ENCODE data around the gene MARCHF7. TPM values are rescaled to one million over a fixed set of nuclear protein-coding genes. Genes with fewer than 3 reads are reported as not detected.

The MARCHF7 gene
- total and polyA plus RNA-seq, 10 of the 15 experiments (the other 5 are each of a cell fraction or from before 2014, with no cell fraction given) = 39.4 to 111 (median 66.5) TPM

- TF ChIP-seq KAT2A (conservative IDR thresholded peaks at IDR 0.05; ENCODE audit: control insufficient read depth, low read depth, low read length) (no peak), SMAD1 (IDR thresholded peaks at IDR 0.05; ENCODE audit: low read depth, partially characterized antibody) (peak; percentile 30), SIN3A (IDR thresholded peaks at IDR 0.05; ENCODE audit: low read depth, low read length) (0 out of 2 replicates have a peak, but pooled peaks have one; percentile 5), FOXK2 (IDR thresholded peaks at IDR 0.05) (no peak), USF2 (IDR thresholded peaks at IDR 0.05; ENCODE audit: borderline replicate concordance, low read depth, low read length) (no peak), CHD1 (IDR thresholded peaks at IDR 0.05; ENCODE audit: low read depth, low read length) (no peak), YY1 (IDR thresholded peaks at IDR 0.05; ENCODE audit: low read depth, low read length) (no peak), ETV6 (conservative IDR thresholded peaks at IDR 0.05 in 1 of 2, IDR thresholded peaks at IDR 0.05 in 1 of 2; ENCODE audit: borderline replicate concordance in 1 of 2, low read depth in 1 of 2) (no peak), PAX8 (IDR thresholded peaks at IDR 0.05) (0 out of 2 replicates have a peak, but pooled peaks have one; percentile 26), ZNF384 (IDR thresholded peaks at IDR 0.05; ENCODE audit: borderline replicate concordance, low read depth, low read length) (peak; percentile 97), WRNIP1 (IDR thresholded peaks at IDR 0.05; ENCODE audit: borderline replicate concordance, low read depth, low read length) (no peak), ZZZ3 (IDR thresholded peaks at IDR 0.05; ENCODE audit: control insufficient read depth, insufficient read length, low read depth) (no peak)
These were observed 654 bp upstream of the MARCHF7 start (continued) for GRCh38 chr2:159711562-159712142.

All from GM12878 (cell line).